ENCODE data around the gene IL1RL2.

IL1RL2 gene

DNA sequence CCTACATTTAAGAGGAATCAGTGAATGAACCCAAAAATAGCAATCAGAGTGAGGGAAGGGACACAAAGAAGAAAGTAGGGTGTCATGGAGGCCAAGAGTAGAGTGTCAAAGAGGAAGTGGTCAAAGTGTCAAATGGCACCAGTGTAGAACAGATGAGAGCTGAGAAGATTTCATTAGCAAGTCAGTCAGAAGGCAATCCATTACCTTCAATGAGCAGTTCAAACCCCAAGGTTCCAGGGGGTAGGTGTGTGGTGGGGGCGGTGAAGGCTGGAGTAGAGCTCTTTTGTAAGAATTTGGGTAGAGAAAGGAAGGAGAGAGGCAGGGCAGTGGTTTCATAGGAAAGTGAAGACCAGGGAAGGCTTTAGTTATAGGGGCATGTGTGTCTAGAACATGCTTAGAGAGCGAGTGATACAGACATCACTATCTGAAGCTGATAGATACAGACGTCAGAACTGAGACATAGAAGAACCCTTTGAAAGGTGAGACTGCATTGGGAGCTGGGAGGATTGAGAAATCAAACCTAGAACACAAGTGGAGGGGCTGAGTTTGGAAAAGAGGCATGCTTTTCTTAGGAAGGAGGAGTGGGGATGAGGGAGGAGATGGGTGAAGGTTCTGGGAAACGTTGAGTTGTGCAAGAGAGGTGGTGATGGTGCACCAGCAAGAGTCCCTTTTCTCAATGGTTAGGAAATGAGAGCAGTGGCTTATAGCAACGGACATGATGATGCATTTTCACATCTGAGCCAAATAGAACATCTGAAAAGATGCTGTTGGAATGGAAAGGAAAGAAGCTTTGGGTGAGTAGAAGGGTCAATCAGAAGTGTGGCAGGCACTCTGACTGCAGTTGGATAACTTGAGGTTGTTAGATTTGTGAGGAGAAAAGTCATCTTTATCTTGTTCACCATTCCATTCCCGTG, 75.7 kb downstream of the IL1RL2 start:
- no peaks in the 10 kb centered on the region for H3K9me3 Mint-ChIP-seq
- H3K4me1 Mint-ChIP-seq: peaks cover 13% of the 10 kb centered on the region
- TF ChIP-seq, protein P1, sequence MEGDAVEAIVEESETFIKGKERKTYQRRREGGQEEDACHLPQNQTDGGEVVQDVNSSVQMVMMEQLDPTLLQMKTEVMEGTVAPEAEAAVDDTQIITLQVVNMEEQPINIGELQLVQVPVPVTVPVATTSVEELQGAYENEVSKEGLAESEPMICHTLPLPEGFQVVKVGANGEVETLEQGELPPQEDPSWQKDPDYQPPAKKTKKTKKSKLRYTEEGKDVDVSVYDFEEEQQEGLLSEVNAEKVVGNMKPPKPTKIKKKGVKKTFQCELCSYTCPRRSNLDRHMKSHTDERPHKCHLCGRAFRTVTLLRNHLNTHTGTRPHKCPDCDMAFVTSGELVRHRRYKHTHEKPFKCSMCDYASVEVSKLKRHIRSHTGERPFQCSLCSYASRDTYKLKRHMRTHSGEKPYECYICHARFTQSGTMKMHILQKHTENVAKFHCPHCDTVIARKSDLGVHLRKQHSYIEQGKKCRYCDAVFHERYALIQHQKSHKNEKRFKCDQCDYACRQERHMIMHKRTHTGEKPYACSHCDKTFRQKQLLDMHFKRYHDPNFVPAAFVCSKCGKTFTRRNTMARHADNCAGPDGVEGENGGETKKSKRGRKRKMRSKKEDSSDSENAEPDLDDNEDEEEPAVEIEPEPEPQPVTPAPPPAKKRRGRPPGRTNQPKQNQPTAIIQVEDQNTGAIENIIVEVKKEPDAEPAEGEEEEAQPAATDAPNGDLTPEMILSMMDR (IDR thresholded peaks at IDR 0.05; ENCODE audit: unreplicated experiment in 3 of 3): no peak
- H3K4me3 Mint-ChIP-seq: no peak overlapping the region
- no peaks in the 10 kb centered on the region for H3K36me3 Mint-ChIP-seq (ENCODE audit: low read depth)
- no peaks in the 10 kb centered on the region for H3K27me3 Mint-ChIP-seq (ENCODE audit: low read depth)
- H3K27ac Mint-ChIP-seq: no peak overlapping the region

DNA sequence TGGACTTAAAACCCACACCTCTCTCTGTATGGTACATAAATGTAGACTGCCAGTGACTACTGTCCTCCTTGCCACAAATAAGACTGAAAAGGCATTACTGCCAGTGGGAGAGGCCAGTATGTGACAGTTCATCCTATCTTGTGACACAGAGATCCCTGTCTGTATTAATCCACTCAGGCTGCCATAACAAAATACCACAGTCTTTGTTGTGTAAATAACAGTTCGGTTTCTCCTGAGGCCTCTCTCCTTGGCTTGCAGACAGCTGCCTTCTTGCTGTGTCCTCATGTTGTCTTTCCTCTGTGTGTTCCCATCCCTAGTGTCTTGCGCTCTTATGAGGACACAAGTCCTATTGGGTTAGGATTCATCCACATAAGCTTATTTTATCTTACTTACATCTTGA, 78.1 kb downstream of the IL1RL2 start:
- H3K36me3 Mint-ChIP-seq (ENCODE audit: low read depth): no peaks in the 10 kb centered on the region
- H3K4me1 Mint-ChIP-seq: peaks cover 4% of the 10 kb centered on the region
- no peak overlapping the region for H3K4me3 Mint-ChIP-seq
- TF ChIP-seq, protein P1 (IDR thresholded peaks at IDR 0.05; ENCODE audit: unreplicated experiment in 3 of 3): no peak
- no peak overlapping the region for H3K27ac Mint-ChIP-seq
- H3K27me3 Mint-ChIP-seq (ENCODE audit: low read depth): no peaks in the 10 kb centered on the region
- H3K9me3 Mint-ChIP-seq: no peaks in the 10 kb centered on the region

DNA sequence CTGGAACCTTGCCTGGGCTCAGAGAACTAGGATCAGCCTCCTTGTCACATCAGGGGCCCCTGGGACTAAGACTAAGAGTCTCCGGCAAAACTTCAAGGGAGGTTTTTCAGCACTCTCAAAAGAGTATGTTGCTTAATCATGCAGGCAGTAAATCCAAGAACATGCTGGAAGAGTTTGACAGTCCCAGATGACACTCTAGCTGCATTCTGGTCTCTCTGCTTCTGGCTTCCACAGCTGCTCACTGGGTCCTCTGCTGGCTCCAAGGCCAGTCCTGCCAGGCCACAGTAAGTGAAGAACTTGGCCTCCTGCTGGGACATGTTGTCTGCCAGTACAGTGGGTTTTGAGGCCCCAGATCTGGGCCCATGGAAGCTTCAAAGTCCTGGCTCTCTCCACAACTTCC, 79.4 kb downstream of the IL1RL2 start:
- H3K4me3 Mint-ChIP-seq: no peak overlapping the region
- TF ChIP-seq, protein P1 (IDR thresholded peaks at IDR 0.05; ENCODE audit: unreplicated experiment in 3 of 3): no peak
- no peaks in the 10 kb centered on the region for H3K9me3 Mint-ChIP-seq
- H3K36me3 Mint-ChIP-seq (ENCODE audit: low read depth): no peaks in the 10 kb centered on the region
- no peaks in the 10 kb centered on the region for H3K27me3 Mint-ChIP-seq (ENCODE audit: low read depth)
- H3K4me1 Mint-ChIP-seq: peaks cover 8% of the 10 kb centered on the region
- no peak overlapping the region for H3K27ac Mint-ChIP-seq

DNA sequence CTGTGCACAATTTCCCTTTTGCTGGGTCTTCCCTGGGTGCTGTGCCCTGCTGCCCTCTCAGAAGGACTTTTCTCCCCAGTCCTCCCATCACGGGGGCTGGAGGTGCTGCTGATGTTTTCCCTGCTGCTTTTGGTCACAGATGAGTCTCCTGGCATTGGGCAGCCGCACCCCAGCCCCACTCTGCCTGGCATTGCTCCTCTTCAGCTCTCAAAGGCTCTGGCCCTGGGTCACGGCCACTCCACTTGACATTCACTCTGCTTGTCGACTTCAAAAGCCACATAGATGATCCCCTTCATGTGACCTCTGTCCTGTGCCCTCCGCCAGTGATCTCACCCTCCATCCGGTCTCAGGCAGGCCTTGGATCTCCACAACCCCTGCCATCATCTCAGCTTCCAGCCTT, 81.0 kb downstream of the IL1RL2 start:
- H3K4me1 Mint-ChIP-seq: peaks cover 8% of the 10 kb centered on the region
- H3K36me3 Mint-ChIP-seq (ENCODE audit: low read depth): no peaks in the 10 kb centered on the region
- no peaks in the 10 kb centered on the region for H3K27me3 Mint-ChIP-seq (ENCODE audit: low read depth)
- TF ChIP-seq, protein P1 (IDR thresholded peaks at IDR 0.05; ENCODE audit: unreplicated experiment in 3 of 3): no peak
- H3K27ac Mint-ChIP-seq: no peak overlapping the region
- H3K9me3 Mint-ChIP-seq: no peaks in the 10 kb centered on the region
- H3K4me3 Mint-ChIP-seq: no peak overlapping the region

DNA sequence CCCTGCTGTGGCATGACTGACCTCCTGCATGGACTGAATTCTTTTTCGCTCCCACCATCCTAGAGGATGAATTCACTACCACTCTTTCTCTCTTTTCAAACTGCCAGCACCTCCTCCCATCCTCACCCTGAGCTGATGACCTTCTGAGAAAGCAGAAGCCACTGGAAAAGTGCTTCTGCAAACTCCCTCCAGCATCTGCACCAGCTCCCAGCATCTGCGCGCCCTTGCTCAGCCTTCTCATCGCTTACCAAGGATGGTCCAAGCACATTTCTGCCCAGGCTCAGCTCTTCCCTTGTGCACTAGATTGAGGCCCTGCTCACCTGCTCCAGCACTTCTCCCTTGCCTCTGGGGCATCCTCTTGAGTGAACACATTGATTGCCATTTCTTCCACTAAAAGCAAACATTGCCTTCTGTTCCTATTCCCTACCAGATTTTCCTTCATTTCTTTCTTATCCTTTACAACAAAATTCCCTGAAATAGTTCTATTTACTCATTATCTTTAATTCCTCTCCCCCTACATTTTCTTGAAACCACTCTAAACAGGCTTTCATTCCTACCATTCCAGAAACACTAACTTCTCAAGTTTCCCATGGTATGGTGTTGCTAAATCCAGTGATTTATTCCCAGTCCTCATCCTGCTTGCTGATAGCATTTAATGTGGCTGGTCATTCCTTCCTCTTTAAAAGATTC, 81.8 kb downstream of the IL1RL2 start:
- no peaks in the 10 kb centered on the region for H3K27me3 Mint-ChIP-seq (ENCODE audit: low read depth)
- peaks cover 8% of the 10 kb centered on the region for H3K4me1 Mint-ChIP-seq
- TF ChIP-seq, protein P1 (IDR thresholded peaks at IDR 0.05; ENCODE audit: unreplicated experiment in 3 of 3): no peak
- no peak overlapping the region for H3K4me3 Mint-ChIP-seq
- H3K9me3 Mint-ChIP-seq: no peaks in the 10 kb centered on the region
- H3K27ac Mint-ChIP-seq: no peak overlapping the region
- H3K36me3 Mint-ChIP-seq (ENCODE audit: low read depth): no peaks in the 10 kb centered on the region

Measured in nephron (organoid).